ENCODE results near the gene ERCC1. TPM values are rescaled to one million over a fixed set of nuclear protein-coding genes. Genes with fewer than 3 reads are reported as not detected.

The ERCC1 gene
- total and polyA plus RNA-seq, 2 of the 13 experiments (the other 11 are each of a cell fraction or from before 2014, with no cell fraction given): 40.0 to 66.4 TPM

DNA sequence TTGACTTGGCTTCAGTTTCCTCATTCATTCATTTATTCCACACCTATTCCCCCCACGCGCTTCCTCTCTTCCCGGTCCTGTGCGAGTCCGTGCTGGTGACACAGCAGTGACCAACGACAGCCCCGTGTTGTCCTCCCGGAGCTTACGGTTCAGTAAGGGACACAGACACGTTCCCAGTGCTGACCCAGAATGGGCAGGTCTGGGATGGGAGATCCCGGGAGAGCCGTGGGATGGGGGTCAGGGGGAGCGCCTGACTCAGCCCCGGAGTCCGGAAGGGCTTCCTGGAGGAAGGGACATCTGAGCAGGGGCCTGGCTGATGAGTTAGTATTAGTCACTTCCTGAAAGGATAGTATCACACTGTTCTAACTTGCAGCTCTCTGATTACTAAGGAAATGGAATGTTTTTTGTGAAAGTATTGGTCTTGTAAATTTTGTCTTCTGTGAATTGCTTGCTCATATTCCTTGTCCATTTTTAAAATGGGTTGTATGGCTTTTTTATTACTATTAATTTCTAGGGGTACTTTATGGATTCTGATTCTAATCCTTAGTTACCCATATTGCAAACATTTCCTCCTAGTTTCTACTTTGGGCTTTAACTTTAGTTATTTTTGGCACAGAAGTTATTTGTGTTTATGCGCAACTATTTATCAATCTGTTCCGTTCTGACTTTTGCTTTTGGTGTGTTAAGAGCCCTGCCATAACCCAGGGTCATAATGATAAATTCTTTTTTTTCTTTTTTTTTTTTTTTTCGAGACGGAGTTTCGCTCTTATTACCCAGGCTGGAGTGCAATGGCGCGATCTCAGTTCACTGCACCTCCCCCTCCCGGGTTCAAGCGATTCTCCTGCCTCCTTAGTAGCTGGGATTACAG, 708 bp upstream of the ERCC1 start (continued):
- TF ChIP-seq KLF13 (CRISPR knock-in tag; IDR thresholded peaks at IDR 0.05): no peak
- no peak for TF ChIP-seq CBX1 (IDR thresholded peaks at IDR 0.05; ENCODE audit: low read depth)
- no peak for TF ChIP-seq HINFP (CRISPR knock-in tag; IDR thresholded peaks at IDR 0.05; ENCODE audit: low read depth)
- TF ChIP-seq SETDB1 (CRISPR knock-in tag; IDR thresholded peaks at IDR 0.05; ENCODE audit: borderline replicate concordance): no peak
- no peak for TF ChIP-seq JARID2 (CRISPR knock-in tag; IDR thresholded peaks at IDR 0.05; ENCODE audit: insufficient replicate concordance)
- TF ChIP-seq PHF20 (CRISPR knock-in tag; IDR thresholded peaks at IDR 0.05): no peak
- no peak for TF ChIP-seq ZNF513 (CRISPR knock-in tag; conservative IDR thresholded peaks at IDR 0.05)
- TF ChIP-seq TEAD3 (CRISPR knock-in tag; optimal IDR thresholded peaks at IDR 0.05; ENCODE audit: borderline replicate concordance): peak; percentile 55
- TF ChIP-seq TBX3 (IDR thresholded peaks at IDR 0.05; ENCODE audit: borderline replicate concordance): no peak
- TF ChIP-seq ZNF512B (CRISPR knock-in tag; IDR thresholded peaks at IDR 0.05; ENCODE audit: borderline replicate concordance): no peak
- TF ChIP-seq CBX2 (IDR thresholded peaks at IDR 0.05; ENCODE audit: low read depth, low read length): no peak
- no peak for TF ChIP-seq CBX2 (CRISPR knock-in tag; IDR thresholded peaks at IDR 0.05; ENCODE audit: low read depth)
- no peak for TF ChIP-seq KIAA2018 (CRISPR knock-in tag; IDR thresholded peaks at IDR 0.05; ENCODE audit: borderline replicate concordance)
- TF ChIP-seq IRX3 (CRISPR knock-in tag; IDR thresholded peaks at IDR 0.05; ENCODE audit: borderline replicate concordance, low read depth): no peak
